Measurements from ENCODE around the gene KHDC1L.
"Not testable (repeated sequence)": the region's sequence is repeated elsewhere in the genome, so short reads cannot be mapped to it uniquely, and the experiment has no call there.

KHDC1L gene

GRCh38 chr6:73225396-73225795, at the start of gene KHDC1L:
Gene KHDC1L (minus strand): TSS chr6:73225496. CDS start chr6:73225408, 88 bp downstream.
- no peak for DNase-seq

GRCh38 chr6:73269296-73269695, 44.0 kb upstream of the KHDC1L start:
- DNase-seq: not testable (repeated sequence)

GRCh38 chr6:73268896-73269295, 43.6 kb upstream of the KHDC1L start:
- not testable (repeated sequence) for DNase-seq

GRCh38 chr6:73264446-73264845, 39.1 kb upstream of the KHDC1L start:
- no peak for DNase-seq

- DNase-seq: no peak
These were observed 38.2 kb upstream of the KHDC1L start for GRCh38 chr6:73263570-73263909.

GRCh38 chr6:73262671-73263569, 37.6 kb upstream of the KHDC1L start, which contains the start of gene KHDC1:
Gene KHDC1 (minus strand): TSS chr6:73263196. CDS start chr6:73242517, 20,679 bp downstream.
- DNase-seq: peak; percentile 41

- DNase-seq: no peak
These were observed 33.4 kb upstream of the KHDC1L start for GRCh38 chr6:73258721-73259120.

- DNase-seq: not testable (repeated sequence)
These were observed 29.0 kb upstream of the KHDC1L start for GRCh38 chr6:73254323-73254722.

GRCh38 chr6:73252703-73253102, 27.4 kb upstream of the KHDC1L start:
- no peak for DNase-seq

GRCh38 chr6:73250016-73250415, 24.7 kb upstream of the KHDC1L start:
- DNase-seq: no peak

- DNase-seq: no peak
These were observed 23.1 kb upstream of the KHDC1L start for GRCh38 chr6:73248192-73248903.

- DNase-seq: no peak
These were observed 16.7 kb upstream of the KHDC1L start for GRCh38 chr6:73242001-73242400.

- no peak for DNase-seq
These were observed 15.4 kb upstream of the KHDC1L start for GRCh38 chr6:73240730-73241129.

- no peak for DNase-seq
These were observed 11.0 kb upstream of the KHDC1L start for GRCh38 chr6:73236144-73236750.

- DNase-seq: no peak
These were observed 9.4 kb upstream of the KHDC1L start for GRCh38 chr6:73234733-73235132.

- not testable (repeated sequence) for DNase-seq
These were observed 8.7 kb upstream of the KHDC1L start for GRCh38 chr6:73233971-73234370.

- no peak for DNase-seq
These were observed 7.8 kb upstream of the KHDC1L start for GRCh38 chr6:73233048-73233447.

GRCh38 chr6:73231986-73232391, 6.7 kb upstream of the KHDC1L start:
- DNase-seq: no peak

- DNase-seq: no peak
These were observed 2.4 kb upstream of the KHDC1L start for GRCh38 chr6:73227606-73228255.

GRCh38 chr6:73216859-73217258, 8.4 kb downstream of the KHDC1L start:
- DNase-seq: no peak

- DNase-seq: no peak
These were observed 16.2 kb downstream of the KHDC1L start for GRCh38 chr6:73209117-73209516.

- DNase-seq: no peak
These were observed 18.0 kb downstream of the KHDC1L start for GRCh38 chr6:73207221-73207837.

- DNase-seq: no peak
These were observed 21.0 kb downstream of the KHDC1L start for GRCh38 chr6:73204252-73204651.
